Esophagus muscularis mucosa (tissue), 4 donors: ENCODE data around the gene TTBK2. TPM values are rescaled to one million over a fixed set of nuclear protein-coding genes. Genes with fewer than 3 reads are reported as not detected.

Source experiments
- DNase-seq: peaks from one replicate; pipeline ENCODE4 v3.0.0-alpha.2; 2017; ENCODE audit errors: extremely low spot score
- H3K27ac ChIP-seq, 4 donors: fragments of 200-600 bp; sonication (generic); replicated peaks in 1 of 4; 1 replicate in 3 of 4; 2 replicates in 1 of 4; pipeline ENCODE4 v1.5.1; 2016 to 2019; ENCODE audit warnings: mild to moderate bottlenecking in 1 of 4
- H3K27me3 ChIP-seq, 4 donors: fragments of 200-600 bp; sonication (generic); one replicate each; pipeline versions ENCODE4 v1.5.1 to v1.6.0; 2016 to 2019
- H3K36me3 ChIP-seq, 4 donors: fragments of 200-600 bp; sonication (generic); one replicate each; pipeline ENCODE4 v1.5.1; 2016 to 2019
- H3K4me1 ChIP-seq, 4 donors: fragments of 200-600 bp; sonication (generic); one replicate each; pipeline ENCODE4 v1.5.1; 2016 to 2019
- H3K4me3 ChIP-seq, 4 donors: fragments of 200-600 bp; sonication (generic); 1 replicate in 2 of 4; 2 replicates in 2 of 4; pipeline ENCODE4 v1.5.1; 2016 to 2019; ENCODE audit warnings: mild to moderate bottlenecking in 4 of 4, moderate library complexity in 1 of 4
- H3K9me3 ChIP-seq, 4 donors: fragments of 200-600 bp; sonication (generic); 1 replicate in 3 of 4; 2 replicates in 1 of 4; pipeline ENCODE4 v1.5.1; 2016 to 2019
- CTCF ChIP-seq, 3 experiments: fragments of 200-600 bp in 2 of 3; fragments of 450-650 bp in 1 of 3; sonication (generic) in 2 of 3; IDR thresholded peaks; one replicate each; pipeline ENCODE4 v1.5.1; 2017 to 2019; ENCODE audit warnings: antibody characterized with exemption in 3 of 3, mild to moderate bottlenecking in 2 of 3, moderate library complexity in 1 of 3
- EP300 ChIP-seq: sonication (generic); formaldehyde crosslinking; IDR thresholded peaks from one replicate; pipeline ENCODE4 v1.6.1; 2017; ENCODE audit warnings: antibody characterized with exemption
- POLR2A ChIP-seq: fragments of 450-650 bp; IDR thresholded peaks from one replicate; pipeline ENCODE4 v1.6.1; 2017; ENCODE audit warnings: antibody characterized with exemption, moderate library complexity, mild to moderate bottlenecking, low read depth
- POLR2AphosphoS5 ChIP-seq, 2 donors: sonication (generic); formaldehyde crosslinking; IDR thresholded peaks; one replicate each; pipeline ENCODE4 v1.6.1; 2017; ENCODE audit warnings: antibody characterized with exemption in 2 of 2
- WGBS: methylation state at CpG from one replicate; pipeline ENCODE4 v1.1.5; 2018; 5-methylcytosine and 5-hydroxymethylcytosine counted together
- intact Hi-C: fragments of 100-400 bp; cut with DNase I; formaldehyde crosslinking; loops from one replicate; pipeline ENCODE4 v1.15.1; 2023
- total RNA-seq, 4 donors: library from RNA; depleted of rRNA; stranded (reverse); fragments of >200 nt; gene quantifications; one replicate each; pipeline versions ENCODE4 v1.1.0 to v1.2.1, GENCODE V29; 2016

TTBK2 gene
- total RNA-seq, 4 donors from 2014 or later: 19.4 to 33.0 (median 25.1) TPM

DNA sequence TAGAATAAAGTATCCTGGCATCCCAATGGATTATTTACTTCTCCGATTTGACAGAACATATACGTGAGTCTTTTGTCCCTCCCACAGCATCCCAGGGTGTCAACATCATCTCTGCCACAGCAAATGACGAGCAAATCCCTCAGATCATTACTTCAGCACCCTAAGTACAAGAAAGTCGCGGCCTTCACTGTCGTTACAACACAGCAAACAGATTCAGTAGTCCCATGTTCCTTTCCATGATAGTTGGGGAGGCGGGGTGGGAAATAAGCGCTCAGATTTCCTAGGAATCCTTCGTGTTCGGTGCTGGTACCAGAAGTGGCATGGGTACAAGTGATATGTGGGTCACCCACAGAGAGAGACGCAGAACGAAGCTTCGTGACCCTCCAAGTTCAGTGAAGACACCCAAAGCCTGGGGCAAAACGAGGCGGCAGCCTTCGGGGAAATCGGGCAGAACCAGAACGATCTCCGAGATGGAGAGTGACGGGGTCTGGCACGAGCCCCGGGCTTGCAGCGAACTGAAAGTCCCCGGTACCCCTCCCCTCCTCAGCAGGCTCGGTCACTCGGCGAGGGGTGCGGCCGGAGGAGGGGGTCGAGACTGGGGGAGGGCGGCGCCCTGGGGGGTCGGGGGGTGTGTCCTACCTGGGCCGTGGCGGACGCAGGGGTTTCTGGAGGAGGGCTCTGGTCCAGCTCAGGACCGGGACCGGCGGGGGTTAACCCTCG is 619 bp downstream of the TTBK2 start:
- H3K27ac ChIP-seq: peak overlapping the region; percentile 87 to 98 (median 90)
- peak overlapping the region; percentile 84 to 100 (median 90) for H3K4me3 ChIP-seq
- no peaks in the 10 kb centered on the region for H3K36me3 ChIP-seq
- H3K27me3 ChIP-seq: no peaks in the 10 kb centered on the region
- TF ChIP-seq POLR2A (no peak), EP300 (no peak), POLR2AphosphoS5 (IDR thresholded peaks at IDR 0.05) (peak in 1 of 2 donors; percentile 19), CTCF (IDR thresholded peaks at IDR 0.05) (no peak)
- H3K9me3 ChIP-seq: no peaks in the 10 kb centered on the region
- intact Hi-C loops: loop anchor here (10.0 kb wide), 1 partner anchor 185 kb away; the partner anchor contains the start of gene CDAN1
- no peak for DNase-seq
- WGBS: 2% methylated on average over 20 of the region's 40 CpGs
- H3K4me1 ChIP-seq: peaks cover 5 to 32% (median 28%) of the 10 kb centered on the region in 4 donors

DNA sequence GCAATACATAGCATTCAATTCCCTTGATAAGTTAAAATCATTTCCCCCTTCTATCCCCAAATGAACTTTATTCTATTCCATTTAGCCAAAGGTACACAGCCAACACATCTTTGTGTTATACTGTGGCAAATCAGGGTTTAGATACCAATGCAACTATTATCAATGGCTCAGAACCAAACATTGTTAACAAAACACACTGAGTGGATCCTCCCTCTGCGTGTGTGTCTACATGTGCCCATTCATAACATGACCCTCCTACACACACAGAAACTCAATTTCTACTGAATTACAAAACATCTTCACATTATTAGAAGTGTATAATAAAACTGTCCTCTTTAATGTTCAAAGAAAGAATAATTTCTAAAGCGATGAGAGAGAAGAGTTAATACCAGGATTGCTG is 1.3 kb downstream of the TTBK2 start:
- Histone ChIP-seq H3K9me3 (no peaks in the 10 kb centered on the region), H3K27me3 (no peaks in the 10 kb centered on the region), H3K27ac (peak overlapping the region; percentile 87 to 98 (median 90)), H3K4me3 (peak overlapping the region; percentile 84 to 100 (median 90)), H3K36me3 (no peaks in the 10 kb centered on the region), H3K4me1 (peaks cover 5 to 34% (median 28%) of the 10 kb centered on the region in 4 donors)
- no peak for TF ChIP-seq EP300
- TF ChIP-seq POLR2A: no peak
- TF ChIP-seq POLR2AphosphoS5 (IDR thresholded peaks at IDR 0.05): no peak
- no peak for TF ChIP-seq CTCF (IDR thresholded peaks at IDR 0.05)
- no peak for DNase-seq
- intact Hi-C loops: no loop called here
- 30% methylated on average over 2 of the region's 2 CpGs for WGBS

DNA sequence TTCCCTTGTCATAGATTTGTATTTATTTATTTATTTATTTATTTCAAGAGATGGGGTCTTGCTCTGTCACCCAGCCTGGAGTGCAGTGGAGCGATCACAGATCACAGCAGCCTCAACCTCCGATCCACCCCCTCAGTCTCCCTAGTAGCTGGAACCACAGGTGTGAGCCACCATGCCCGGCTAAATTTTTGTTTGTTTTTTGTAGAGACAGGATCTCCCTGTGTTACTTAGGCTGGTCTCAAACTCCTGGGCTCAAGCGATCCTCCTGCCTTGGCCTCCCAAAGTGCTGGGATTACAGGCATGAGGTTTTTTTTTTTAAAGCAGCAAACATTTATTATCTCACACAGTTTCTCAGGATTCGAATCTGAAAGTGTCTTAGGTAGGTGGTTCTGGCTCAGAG is 2.5 kb downstream of the TTBK2 start:
- intact Hi-C loops: no loop called here
- H3K27me3 ChIP-seq: no peaks in the 10 kb centered on the region
- 90% methylated on average over 5 of the region's 5 CpGs for WGBS
- no peaks in the 10 kb centered on the region for H3K36me3 ChIP-seq
- H3K4me1 ChIP-seq: peaks cover 5 to 34% (median 28%) of the 10 kb centered on the region in 4 donors
- H3K9me3 ChIP-seq: no peaks in the 10 kb centered on the region
- TF ChIP-seq POLR2A (no peak), POLR2AphosphoS5 (IDR thresholded peaks at IDR 0.05) (no peak), EP300 (no peak), CTCF (IDR thresholded peaks at IDR 0.05) (no peak)
- H3K4me3 ChIP-seq: no peak overlapping the region
- no peak overlapping the region for H3K27ac ChIP-seq
- DNase-seq: peak; percentile 57

- DNase-seq: no peak
- Histone ChIP-seq H3K9me3 (no peaks in the 10 kb centered on the region), H3K36me3 (no peaks in the 10 kb centered on the region), H3K27ac (no peak overlapping the region), H3K27me3 (no peaks in the 10 kb centered on the region), H3K4me1 (peaks cover 0 to 27% (median 22%) of the 10 kb centered on the region in 4 donors), H3K4me3 (no peak overlapping the region)
- intact Hi-C loops: no loop called here
- 91% methylated on average over 3 of the region's 3 CpGs for WGBS
- no peak for TF ChIP-seq POLR2A
- TF ChIP-seq POLR2AphosphoS5 (IDR thresholded peaks at IDR 0.05): no peak
- no peak for TF ChIP-seq EP300
- no peak for TF ChIP-seq CTCF (IDR thresholded peaks at IDR 0.05)
Measured at GRCh38 chr15:42915654-42916315, 4.8 kb downstream of the TTBK2 start.
